PC-9 (cell line): ENCODE data around the gene GIMAP1.
"Not testable (repeated sequence)": the region's sequence is repeated elsewhere in the genome, so short reads cannot be mapped to it uniquely, and the experiment has no call there.

Experiments used
- CTCF ChIP-seq: fragments of 200-600 bp; sonication (generic); conservative IDR thresholded peaks from 2 replicates; pipeline ENCODE4 v1.6.1; 2017; ENCODE audit warnings: mixed run types, antibody characterized with exemption, mild to moderate bottlenecking, moderate library complexity
- EZH2 ChIP-seq: fragments of 200-600 bp; sonication (generic); IDR thresholded peaks from 2 replicates; pipeline ENCODE4 v1.8.0; 2017; ENCODE audit warnings: antibody characterized with exemption, low read depth

- TF ChIP-seq CTCF, EZH2: not testable (repeated sequence)
Observed at GRCh38 chr7:150676276-150676675, 40.1 kb upstream of the GIMAP1 start.
